GM19239 (cell line): ENCODE data around the gene CIPC.

Source experiments
- DNase-seq: peaks from one replicate; pipeline ENCODE4 v3.0.0; 2011; ENCODE audit warnings: low spot score; ENCODE audit not compliant: insufficient read length
- FAIRE-seq: peaks from 2 replicates; lab custom pipeline; 2011; peaks lifted over from hg19 to GRCh38; lab: Jason Lieb, UNC

Gene CIPC

GRCh38 chr14:77097700-77098528, at the start of gene CIPC:
Gene CIPC, plus strand, starts transcription at chr14:77098258. Its CDS starts 7,451 bp downstream, at chr14:77105709.
- DNase-seq (peak; percentile 90), FAIRE-seq (peak; percentile 94)

- no peak for DNase-seq
- FAIRE-seq = no peak
Observed at GRCh38 chr14:77051116-77051515, 46.9 kb upstream of the CIPC start.

GRCh38 chr14:77052281-77053044, 45.6 kb upstream of the CIPC start:
- FAIRE-seq (no peak), DNase-seq (no peak)

GRCh38 chr14:77053046-77053841, 44.8 kb upstream of the CIPC start:
- FAIRE-seq = peak; percentile 59
- DNase-seq = peak; percentile 64

GRCh38 chr14:77055306-77055705, 42.8 kb upstream of the CIPC start:
- no peak for DNase-seq
- no peak for FAIRE-seq

- FAIRE-seq (no peak), DNase-seq (no peak)
Observed at GRCh38 chr14:77055981-77056380, 42.1 kb upstream of the CIPC start.

- DNase-seq = no peak
- FAIRE-seq = no peak
Observed at GRCh38 chr14:77058117-77058516, 39.9 kb upstream of the CIPC start.

GRCh38 chr14:77058785-77059184, 39.3 kb upstream of the CIPC start:
- FAIRE-seq (no peak), DNase-seq (no peak)

- no peak for DNase-seq
- FAIRE-seq = no peak
Observed at GRCh38 chr14:77059276-77059915, 38.7 kb upstream of the CIPC start.

GRCh38 chr14:77061630-77062257, 36.3 kb upstream of the CIPC start:
- DNase-seq = no peak
- no peak for FAIRE-seq

GRCh38 chr14:77062261-77062660, 35.8 kb upstream of the CIPC start:
- DNase-seq (no peak), FAIRE-seq (no peak)

GRCh38 chr14:77063571-77064171, 34.4 kb upstream of the CIPC start:
- DNase-seq = no peak
- no peak for FAIRE-seq

- DNase-seq = no peak
- FAIRE-seq = no peak
Observed at GRCh38 chr14:77064521-77065178, 33.4 kb upstream of the CIPC start.

- FAIRE-seq (peak; percentile 52), DNase-seq (no peak)
Observed at GRCh38 chr14:77065851-77066577, 32.0 kb upstream of the CIPC start.

- DNase-seq = no peak
Observed at GRCh38 chr14:77066578-77067172, 31.4 kb upstream of the CIPC start.

GRCh38 chr14:77067632-77068516, 30.2 kb upstream of the CIPC start:
- FAIRE-seq (peak; percentile 78), DNase-seq (peak; percentile 46)

More at GRCh38 chr14:77066578-77067172, 31.4 kb upstream of the CIPC start:
- FAIRE-seq = no peak
